CD4-positive, alpha-beta T cell treated with Interleukin-4 for 1 hour (primary cell): Measurements from ENCODE around the gene PLTP.
"Not testable (repeated sequence)": the region's sequence is repeated elsewhere in the genome, so short reads cannot be mapped to it uniquely, and the experiment has no call there.

Experiments used
- DNase-seq, 2 donors: peaks; one replicate each; pipeline ENCODE4 v3.0.0-alpha.2; 2020 to 2022

The PLTP gene

DNA sequence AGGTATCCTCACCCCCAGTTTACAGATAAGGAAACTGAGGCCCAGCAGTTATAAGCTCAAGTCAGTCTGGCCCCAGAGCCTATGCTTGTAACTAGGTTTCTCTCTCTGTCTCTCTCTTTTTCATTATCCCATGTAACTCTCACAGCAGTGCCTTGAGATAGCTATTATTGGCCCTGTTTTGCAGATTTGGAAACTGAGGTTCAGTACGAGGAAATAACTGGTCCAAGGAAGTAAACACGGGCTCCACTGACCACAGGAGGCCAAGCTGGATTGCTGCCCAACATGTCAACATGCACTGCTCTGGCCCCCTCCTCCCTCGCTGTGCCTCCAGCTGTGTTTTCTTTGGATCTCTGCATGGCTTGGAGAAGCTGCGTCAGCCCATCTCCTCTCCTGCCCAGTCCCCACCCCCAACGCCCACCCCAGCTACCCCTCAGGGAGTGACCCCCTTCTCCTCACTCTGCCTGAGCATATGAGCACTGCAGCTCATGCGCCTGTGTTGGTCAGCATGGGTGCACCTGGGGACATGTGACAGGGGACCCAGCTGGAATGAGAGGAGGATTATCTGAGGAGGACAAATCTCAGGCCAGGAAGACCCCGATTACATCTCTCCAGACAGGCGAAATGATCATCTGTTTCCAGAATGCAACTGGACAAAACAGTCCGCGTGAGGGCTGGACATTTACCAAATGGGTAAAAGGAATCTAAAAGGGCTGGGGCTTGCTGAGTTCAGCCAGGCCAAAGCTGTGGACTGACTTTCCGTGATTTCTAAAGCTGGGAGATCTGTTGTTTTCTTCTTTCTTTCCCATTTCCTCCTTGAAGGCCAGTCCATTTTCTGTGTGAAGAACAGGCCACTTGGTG lies 7.8 kb upstream of the PLTP start:
- no peak for DNase-seq

DNA sequence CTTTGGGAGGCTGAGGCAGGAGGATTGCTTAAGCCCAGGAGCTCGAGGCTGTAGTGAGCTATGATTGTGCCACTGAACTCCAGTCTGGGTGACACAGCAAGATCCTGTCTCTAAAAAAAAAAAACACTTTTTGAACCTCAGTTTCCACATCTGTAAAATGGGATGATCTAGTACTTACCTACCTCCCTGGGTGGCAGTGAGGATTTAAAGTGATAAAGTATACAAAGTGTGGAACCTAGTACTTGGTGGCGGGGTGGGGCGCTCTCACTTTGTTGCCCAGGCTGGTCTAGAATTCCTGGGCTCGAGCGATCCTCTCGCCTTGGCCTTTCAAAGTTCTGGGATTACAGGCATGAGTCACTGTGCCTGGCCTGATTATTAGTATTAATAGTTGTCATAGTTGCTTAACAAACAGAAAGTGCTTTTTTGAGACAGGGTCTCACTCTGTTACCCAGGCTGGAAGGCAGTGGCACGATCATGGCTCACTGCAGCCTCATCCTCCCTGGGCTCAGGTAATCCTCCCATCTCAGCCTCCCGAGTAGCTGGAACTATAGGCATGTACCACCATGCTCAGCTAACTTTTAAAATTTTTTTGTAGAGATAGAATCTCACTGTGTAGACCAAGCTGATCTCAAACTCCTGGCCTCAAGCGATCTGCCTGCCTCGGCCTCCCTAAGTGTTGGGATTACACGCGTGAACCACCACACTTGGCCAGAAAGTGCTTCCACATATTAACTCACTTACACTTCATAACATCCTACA lies 7.0 kb upstream of the PLTP start:
- no peak for DNase-seq

DNA sequence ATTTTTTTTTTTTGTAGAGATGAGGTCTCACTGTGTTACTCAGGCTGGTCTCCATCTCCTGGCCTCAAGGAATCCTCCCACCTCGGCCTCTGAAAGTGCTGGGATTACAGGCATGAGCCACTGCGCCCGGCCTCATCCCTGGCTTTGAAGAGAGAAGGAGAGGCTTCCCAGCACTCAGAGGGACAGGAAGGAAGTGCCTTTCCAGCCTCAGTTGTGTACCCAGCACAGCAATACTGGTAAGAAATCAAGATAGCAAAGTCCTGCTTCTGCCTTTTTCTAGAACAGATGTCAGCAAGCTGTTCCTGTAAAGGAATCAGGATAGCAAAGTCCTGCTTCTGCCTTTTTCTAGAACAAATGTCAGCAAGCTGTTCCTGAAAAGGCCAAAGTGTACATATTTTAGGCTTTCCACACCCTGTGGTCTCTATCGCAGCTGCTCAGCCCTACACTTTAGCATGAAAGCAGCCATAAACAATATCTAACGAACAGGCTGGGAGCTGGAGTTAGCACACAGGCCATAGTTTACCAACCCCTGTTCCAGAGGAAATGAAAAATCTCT lies 6.3 kb upstream of the PLTP start:
- no peak for DNase-seq

DNA sequence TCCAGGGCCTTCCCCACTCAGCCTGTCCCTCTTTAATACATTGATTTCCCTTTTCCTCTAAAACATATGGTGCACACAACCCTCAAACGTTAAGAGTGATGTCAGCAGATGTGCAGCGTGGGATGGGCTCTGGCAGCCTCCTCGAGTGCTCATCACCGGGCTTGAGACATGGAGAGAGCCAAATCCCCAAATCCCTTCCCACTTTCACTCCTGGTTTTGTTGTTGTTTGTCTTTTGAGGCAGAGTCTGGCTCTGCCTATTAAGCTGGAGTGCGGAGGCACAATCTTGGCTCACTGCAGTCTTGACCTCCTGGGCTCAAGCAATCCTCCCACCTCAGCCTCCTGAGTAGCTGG lies 5.8 kb upstream of the PLTP start:
- no peak for DNase-seq

DNA sequence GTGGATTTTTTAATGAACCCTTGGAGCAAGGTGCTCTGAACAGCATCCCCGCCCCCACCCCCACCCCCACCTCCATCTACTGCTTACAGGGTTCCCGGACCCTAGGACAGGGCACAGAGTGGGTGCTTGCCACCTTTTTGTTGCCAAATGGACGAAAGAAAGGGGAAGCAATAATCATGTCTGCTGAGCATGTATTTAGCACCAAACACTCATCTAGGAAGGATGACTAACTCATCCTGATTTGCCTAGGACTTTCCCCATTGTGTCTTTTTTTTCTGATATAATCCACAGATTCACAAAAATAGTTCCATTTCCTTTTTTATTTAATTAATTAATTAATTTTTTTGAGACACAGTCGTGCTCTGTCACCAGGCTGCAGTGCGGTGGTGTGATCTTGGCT lies 1.2 kb upstream of the PLTP start:
- no peak for DNase-seq

DNA sequence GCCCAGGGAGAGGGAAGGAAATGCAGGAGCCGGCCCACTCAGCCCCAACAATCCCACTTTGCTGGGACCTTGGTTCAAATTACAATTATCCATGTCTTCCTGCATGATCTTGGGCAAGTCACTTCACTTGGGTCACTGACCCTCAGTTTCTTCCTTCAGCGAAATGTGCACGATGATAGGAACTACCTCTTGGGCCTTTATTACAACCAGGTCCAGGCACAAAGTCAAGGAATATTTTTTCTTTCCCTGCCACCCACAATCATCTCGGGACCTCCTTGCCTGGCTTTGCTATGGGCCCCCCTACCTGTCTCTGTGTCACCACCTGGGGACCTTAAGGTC lies 358 bp upstream of the PLTP start:
- no peak for DNase-seq

DNA sequence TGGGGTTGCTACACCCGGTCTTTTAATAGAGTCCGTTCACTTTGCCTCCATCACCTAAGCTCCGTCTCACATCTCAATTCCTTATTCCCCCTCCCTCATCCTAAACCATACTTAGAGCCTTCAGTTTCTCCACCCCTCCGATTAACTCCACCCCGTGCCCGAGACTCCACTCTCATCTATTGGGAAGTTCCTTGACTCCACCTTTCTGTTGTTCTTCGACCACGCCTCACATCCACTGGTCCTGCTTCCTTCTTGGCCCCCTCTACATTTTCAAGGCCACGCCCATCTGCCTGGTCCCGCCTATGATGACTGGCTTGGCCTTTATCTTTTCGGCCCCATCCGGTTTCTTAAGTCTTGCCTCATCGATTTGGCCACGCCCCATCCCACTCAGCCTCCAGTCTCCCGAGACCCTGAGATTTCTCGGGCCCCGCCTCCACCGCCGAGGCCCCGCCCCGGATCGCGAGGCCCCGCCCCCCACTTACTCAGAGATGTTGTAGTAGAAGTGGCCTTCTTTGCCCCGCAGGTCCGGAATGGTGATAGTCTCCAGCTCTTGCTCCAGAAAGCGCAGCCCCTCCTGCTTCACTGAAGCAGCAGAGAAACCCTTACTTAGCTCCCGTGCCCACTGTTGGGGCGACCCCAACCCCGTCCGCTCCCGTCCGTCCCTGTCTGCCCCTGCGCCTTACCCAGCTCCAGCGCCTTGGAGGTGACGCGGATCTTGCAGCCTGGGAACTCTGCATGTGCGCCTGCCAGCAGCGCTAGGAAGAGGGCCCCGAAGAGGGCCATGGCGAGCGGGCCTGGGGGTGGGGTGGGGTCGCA lies 1.1 kb downstream of the PLTP start:
- peak; percentile 93 to 96 for DNase-seq

DNA sequence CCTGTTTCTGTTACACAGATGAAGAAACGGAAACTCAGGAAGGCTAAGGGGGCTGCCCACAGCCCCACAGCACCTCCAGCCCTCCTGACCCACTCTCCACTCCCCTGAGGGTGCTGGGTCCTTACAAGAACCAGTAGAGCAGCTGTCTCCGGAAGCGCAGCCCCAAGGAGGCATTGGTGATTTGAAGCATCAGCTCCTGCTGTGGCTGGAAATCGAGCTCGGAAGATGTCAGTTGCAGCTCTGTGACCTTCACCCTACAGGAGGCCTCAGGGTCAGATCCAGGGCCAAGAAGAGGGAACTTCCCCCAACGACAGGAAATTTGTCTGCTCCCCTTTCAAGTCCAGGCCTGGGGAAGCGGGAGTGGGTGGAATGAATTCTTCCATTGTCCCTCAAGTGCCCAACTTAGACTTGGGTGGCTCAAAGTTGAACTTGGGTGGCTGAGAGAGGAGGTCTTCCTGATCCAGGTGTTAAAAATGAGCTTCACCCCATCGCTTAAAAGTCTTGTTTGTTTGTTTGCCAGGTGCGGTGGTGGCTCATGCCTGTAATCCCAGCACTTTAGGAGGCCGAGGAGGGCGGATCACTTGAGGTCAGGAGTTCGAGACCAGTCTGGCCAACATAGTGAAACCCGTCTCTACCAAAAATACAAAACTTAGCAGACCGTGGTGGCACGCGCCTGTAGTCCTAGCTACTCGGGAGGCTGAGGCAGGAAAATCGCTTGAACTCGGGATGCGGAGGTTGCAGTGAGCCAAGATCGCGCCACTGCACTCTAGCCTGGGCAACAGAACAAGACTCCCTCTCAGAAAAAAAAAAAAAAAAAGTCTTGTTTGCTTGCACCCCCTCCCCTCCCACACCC lies 1.9 kb downstream of the PLTP start:
- no peak for DNase-seq

DNA sequence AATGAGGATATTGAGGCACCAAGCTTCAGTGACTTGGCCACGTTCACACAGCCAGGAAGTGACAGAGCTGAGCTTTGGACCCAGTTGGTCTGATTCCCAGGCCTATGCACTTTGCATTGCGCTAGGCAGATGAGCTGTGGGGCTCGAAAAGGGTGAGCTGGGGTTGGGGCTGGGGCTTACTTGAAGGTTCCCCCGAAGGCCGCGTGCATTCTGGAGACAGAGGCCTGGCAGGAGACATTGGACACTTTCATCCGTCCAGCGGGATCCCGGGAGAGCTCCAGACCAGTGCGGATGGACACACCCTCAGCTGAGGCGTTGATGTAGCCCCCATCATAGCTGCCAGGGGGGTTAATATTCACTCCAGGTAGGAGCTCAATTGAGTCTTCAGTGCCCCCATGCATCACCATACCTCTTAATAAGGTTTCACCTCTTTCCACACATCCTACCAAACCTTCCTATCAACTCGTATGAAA lies 2.6 kb downstream of the PLTP start:
- no peak for DNase-seq

DNA sequence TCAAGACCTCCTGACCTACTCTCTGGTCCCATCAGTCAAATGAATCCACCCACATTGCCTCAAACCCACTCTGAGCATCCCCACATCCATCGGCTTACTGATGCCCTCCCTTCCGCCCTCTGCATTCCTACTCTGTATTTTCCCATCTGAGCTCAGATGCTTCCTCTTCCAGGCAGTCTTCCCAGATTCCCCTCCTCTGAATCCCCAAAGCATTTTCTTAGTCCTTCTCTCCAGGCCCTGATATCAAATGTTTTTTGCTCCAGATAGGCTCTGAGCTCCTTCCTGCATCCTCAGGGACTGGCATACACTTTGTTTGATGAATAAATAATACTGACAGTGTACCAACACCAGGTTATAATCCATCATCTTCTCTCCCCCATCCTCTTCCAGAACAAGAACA lies 3.9 kb downstream of the PLTP start:
- no peak for DNase-seq

DNA sequence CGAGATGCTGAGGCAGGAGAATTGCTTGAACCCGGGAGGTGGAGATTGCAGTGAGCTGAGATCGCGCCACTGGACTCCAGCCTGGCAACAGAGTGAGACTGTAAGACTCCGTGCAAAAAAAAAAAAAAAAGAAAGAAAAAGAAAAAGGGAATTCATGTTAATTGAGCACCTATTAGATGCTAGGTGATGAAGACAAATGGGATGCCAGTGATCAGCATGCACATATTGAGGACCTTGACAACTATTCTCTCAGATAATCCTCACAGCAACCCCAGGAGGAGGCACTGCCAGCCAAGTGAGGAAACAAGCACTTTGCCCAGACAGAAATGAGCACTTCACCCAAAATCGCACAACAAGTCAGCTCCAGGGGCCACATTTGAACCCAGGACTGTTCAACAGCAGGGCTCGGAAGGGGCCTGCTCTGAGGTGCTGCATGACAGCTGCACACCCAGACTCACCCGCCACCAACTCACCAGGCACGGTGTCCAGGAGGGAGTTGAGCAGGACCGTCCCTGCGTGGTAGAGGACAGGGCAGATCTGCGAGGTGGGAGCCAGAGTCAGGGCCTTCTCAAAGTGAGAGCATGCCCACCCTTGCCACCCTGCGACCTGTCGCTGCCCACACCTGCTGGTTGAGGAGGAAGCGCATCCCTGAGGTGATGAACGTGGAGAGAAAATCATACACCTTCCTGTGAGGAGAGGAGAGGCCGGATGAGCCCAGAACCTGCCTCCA lies 4.6 kb downstream of the PLTP start:
- DNase-seq, result no peak

DNA sequence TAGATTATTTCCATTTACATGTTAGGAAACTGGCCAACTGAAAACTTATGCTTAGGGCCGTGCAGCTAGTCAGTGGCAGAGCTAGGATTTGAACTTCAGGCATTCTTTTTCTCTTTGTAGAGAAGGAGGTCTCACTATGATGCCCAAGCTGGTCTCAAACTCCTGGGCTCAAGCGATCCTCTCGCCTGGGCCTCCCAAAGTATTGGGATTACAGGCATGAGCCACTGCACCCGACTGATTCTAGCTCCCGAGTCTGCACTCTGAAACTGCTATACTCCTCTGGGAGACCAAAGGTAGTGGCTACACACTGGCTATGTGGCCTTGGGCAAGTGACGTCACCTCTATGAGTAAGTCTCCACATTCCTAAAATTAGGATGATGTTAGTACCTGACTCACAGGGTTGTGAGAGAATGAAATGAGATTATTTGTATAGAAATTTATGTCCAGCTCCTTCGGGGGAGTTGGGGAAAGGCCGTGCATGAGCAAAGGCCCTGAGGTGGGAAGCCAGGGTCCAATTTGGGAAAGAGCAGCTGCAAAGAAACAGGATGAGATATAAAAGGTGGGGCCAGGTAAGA lies 6.4 kb downstream of the PLTP start:
- no peak for DNase-seq

DNA sequence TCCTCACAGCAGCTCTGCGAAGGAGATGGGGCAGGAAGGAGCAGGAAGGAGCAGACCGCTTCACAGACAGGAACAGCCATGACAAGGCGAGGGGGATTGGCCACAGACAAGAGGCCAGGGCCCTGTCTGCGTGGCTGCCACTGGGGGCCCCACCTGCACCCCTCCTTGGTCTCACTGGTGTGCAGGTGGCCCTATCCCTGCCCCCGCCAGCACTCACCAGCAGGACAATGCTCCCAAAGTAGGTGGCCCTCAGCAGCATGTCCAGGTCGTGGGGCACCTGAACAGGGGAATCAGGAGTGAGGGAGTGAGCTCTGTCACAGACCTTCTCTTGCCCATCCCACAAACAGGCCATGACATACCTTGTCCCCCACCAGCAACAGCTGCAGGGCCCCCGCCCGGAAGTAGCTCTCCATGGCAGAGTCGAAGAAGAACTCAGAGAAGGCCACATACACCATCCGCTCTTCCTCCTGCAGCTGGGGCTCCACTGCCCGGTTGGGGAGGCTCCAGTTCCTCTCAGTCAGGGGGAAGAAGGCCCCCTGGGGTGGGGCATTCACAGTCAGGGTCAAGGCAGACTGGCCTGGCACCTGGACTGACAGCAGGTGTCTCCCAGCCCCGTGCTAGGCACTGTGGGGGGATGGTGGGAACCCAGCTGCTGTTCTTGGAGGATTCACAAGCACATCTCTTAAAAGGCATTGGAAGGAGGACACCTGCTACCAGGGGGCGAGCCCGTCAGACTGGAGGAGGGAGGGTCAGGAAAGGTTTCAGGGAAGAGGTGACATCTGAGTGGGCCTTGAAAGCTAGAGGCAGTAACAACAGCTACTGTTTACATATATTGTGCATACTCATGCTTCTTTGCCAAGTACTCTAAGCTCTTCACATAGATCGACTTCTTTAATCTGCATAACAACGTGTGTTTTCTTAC lies 7.1 kb downstream of the PLTP start:
- no peak for DNase-seq

DNA sequence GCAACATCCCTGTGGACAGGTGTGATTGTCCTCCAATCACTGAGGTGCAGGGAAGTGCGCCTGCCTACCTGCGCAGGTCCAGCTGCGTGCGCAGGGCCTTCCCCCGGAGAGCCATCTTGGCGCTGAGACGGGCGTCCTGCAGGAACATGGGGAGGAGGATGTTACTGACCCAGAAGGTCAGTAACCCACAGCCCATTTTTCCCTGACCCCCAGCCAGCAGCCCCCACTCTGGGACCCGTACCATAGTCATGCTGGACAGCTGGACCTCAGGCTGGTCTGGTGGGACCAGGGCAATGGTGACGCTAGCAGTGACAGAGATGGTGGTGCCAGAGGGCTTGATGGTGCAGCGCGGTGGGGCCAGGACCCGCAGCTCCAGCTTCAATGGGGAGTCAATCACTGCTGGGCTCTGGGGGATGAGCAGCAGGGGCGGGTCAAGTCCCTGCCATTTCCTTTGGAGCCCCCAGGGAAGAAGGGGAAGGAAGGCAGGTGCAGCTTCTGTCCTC lies 9.7 kb downstream of the PLTP start:
- DNase-seq, result no peak

DNA sequence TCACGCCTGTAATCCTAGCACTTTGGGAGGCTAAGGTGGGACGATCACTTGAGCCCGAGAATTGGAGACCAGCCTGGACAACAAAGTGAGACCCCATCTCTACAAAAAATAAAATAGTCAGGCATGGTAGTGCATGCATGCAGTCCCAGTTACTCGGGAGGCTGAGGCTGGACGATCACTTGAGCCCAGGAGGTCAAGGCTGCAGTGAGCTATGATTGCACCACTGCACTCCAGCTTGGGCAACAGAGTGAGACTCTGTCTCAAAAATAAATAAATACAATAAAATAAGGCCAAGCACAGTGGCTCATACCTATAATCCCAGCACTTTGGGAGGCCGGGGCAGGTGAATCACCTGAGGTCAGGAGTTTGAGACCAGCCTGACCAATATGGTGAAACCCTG lies 10.6 kb downstream of the PLTP start:
- not testable (repeated sequence) for DNase-seq

DNA sequence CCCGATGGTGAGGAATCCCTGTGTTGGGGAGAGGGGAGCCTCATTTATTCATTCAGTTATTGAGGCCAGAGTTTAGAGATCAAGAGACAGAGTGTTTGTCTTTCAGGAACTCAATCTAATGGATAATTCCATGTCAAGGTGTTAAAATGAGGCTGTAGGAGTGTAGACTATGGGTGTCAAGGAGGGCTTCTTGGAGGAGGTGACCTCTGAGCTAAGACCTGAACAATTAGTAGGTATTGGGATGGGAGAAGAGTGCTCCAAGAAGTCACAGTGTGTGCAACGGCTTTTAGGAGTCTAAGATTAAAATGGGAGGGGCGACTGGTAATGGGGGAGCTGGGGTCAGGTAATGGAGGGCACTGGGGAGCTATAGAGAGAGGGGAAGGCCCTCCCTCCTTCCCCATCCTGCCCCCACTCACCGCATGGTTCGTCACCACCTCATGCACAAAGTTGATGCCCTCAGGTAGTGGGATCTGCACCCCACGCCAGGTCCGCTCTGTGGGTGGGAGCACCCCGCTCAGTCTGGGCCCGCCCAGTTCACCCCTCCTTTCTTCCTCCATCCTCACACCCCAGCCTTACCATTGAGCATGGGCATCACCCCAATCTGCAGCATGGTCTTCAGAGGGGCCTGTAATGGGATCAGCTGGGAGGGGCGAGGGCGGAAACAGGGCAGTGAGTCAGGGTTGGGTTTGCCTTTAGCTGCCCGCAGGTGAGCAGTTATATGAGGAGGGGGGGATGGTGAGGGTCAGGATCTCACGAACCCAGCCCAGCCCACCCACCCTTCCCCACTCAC lies 12.7 kb downstream of the PLTP start:
- DNase-seq, result no peak

DNA sequence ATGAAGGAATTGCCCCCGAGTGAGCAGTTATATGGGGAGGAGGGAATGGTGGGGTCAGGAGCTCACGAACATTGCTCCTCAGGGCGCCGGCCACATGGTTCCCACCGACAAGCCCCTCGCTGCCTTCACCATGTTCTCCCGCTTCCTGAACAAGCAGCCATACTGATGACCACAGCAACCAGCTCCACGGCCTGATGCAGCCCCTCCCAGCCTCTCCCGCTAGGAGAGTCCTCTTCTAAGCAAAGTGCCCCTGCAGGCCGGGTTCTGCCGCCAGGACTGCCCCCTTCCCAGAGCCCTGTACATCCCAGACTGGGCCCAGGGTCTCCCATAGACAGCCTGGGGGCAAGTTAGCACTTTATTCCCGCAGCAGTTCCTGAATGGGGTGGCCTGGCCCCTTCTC lies 13.7 kb downstream of the PLTP start:
- DNase-seq, result no peak

DNA sequence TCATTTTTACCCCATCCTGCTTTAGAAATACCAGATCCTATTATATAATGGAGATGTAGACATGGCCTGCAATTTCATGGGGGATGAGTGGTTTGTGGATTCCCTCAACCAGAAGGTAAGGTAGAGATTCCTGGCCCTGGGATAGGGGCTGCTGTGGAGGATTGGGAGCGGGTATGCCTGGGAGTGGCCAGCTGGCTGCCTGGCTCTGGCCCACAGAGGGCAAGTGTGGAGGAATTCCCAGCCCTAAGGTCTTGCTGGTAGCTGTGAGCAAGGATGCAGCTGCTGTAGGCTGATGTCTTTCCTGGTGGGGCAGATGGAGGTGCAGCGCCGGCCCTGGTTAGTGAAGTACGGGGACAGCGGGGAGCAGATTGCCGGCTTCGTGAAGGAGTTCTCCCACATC lies 14.3 kb downstream of the PLTP start:
- no peak for DNase-seq

DNA sequence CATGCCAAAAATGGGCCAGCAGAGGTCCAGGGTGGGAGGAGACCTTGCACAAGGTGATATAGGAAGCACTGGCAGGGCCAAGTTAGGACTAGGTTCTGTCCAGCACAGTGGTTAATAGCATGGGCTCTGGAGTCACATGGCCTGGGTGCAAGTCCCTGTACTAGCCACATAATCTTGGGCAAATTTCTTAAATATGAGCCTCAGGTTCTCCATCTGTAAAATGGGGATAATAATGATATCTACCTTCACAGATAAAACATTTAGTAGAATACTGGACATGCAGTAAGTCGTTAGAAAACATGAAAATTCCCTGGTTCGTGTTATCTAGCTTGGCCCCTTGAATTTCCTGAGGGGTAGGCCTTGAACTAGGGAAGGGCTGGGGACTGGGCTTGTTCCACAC lies 14.7 kb downstream of the PLTP start:
- no peak for DNase-seq
